ENCODE data around the gene ITIH1. TPM values are rescaled to one million over a fixed set of nuclear protein-coding genes. Genes with fewer than 3 reads are reported as not detected.

The ITIH1 gene
- total RNA-seq, 1 experiment from 2014 or later, result not detected

DNA sequence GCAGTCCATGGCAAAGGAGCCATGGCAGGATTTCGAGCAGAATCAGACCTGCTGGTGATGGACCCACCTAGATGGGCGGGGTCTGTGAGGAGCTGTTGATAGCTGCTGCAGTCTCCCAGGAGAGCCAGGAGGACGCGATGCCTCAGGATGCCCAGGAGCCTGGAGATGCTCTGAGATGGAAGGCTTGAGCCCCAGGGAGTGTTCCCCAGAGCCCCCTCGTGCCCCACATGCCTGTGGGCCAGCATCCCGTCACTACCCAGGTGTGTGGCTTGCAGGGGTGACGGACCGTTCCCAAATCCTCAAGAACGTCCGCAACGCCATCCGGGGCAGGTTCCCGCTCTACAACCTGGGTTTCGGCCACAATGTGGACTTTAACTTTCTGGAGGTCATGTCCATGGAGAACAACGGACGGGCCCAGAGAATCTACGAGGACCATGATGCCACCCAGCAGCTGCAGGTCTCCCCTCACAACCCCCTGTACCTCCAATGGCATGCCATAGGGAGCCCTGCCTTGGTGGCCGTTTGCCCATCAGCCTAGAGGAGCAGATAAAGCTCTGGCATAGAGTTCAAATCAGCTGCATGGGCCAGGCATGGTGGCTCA lies 6.7 kb downstream of the ITIH1 start:
- Histone ChIP-seq H3K4me2 (no peak overlapping the region), H4K20me1 (ENCODE audit: insufficient read depth) (no peaks in the 10 kb centered on the region), H3K79me2 (ENCODE audit: low read depth) (no peaks in the 10 kb centered on the region), H3K27ac (no peak overlapping the region), H3K9me2 (ENCODE audit: insufficient read depth) (no peaks in the 10 kb centered on the region), H3F3A (ENCODE audit: insufficient read depth, low read depth) (no peaks in the 10 kb centered on the region), H3K27me3 (ENCODE audit: insufficient read depth, low read depth) (peaks cover 49% of the 10 kb centered on the region), H3K36me3 (ENCODE audit: low read depth) (no peaks in the 10 kb centered on the region), H3K4me1 (replicated peaks; ENCODE audit: insufficient read depth) (no peaks in the 10 kb centered on the region), H3K4me3 (no peak overlapping the region), H3K9me3 (ENCODE audit: insufficient read depth, low read depth) (no peaks in the 10 kb centered on the region), H2AFZ (no peak overlapping the region)
- TF ChIP-seq, protein P1, sequence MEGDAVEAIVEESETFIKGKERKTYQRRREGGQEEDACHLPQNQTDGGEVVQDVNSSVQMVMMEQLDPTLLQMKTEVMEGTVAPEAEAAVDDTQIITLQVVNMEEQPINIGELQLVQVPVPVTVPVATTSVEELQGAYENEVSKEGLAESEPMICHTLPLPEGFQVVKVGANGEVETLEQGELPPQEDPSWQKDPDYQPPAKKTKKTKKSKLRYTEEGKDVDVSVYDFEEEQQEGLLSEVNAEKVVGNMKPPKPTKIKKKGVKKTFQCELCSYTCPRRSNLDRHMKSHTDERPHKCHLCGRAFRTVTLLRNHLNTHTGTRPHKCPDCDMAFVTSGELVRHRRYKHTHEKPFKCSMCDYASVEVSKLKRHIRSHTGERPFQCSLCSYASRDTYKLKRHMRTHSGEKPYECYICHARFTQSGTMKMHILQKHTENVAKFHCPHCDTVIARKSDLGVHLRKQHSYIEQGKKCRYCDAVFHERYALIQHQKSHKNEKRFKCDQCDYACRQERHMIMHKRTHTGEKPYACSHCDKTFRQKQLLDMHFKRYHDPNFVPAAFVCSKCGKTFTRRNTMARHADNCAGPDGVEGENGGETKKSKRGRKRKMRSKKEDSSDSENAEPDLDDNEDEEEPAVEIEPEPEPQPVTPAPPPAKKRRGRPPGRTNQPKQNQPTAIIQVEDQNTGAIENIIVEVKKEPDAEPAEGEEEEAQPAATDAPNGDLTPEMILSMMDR (conservative IDR thresholded peaks at IDR 0.05), result no peak
- TF ChIP-seq EZH2 (IDR thresholded peaks at IDR 0.05; ENCODE audit: low read depth), result no peak
- intact Hi-C loops (cut with micrococcal nuclease; ENCODE audit: unreplicated experiment), result no loop called here
- BruUV-seq (replicated peaks), result no TSS peak
- ChIA-PET POLR2A (ENCODE audit: unreplicated experiment) (no interaction called here), CTCF (no interaction called here)
- DNase-seq, result no peak

DNA sequence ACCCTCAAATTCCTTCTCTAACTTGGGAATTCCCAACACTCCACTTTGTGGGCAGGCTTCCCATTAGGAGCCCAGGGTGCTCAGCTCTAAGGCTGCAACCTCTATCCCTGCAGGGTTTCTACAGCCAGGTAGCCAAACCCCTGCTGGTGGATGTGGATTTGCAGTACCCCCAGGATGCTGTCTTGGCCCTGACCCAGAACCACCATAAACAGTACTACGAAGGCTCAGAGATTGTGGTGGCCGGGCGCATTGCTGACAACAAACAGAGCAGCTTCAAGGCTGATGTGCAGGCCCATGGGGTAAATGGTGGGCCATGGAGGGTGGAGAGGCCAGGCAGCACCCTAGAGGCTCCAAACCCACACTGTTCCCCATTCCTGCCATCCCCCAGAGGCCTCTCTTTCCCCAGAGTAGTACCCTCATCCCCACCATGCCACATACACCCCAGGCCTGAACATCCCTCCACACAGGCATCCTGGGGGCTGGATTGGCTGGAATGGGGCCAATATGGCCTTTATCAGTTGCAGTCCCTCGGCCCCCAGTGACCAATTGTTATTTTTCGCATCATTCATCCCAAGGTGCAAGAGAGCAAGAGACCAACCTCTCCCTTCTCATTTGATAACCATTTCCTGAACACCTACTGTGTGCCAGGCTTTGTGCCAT lies 7.7 kb downstream of the ITIH1 start:
- Histone ChIP-seq H3K27me3 (ENCODE audit: insufficient read depth, low read depth) (peaks cover 49% of the 10 kb centered on the region), H3K4me3 (no peak overlapping the region), H3K9me2 (ENCODE audit: insufficient read depth) (no peaks in the 10 kb centered on the region), H3F3A (ENCODE audit: insufficient read depth, low read depth) (no peaks in the 10 kb centered on the region), H3K27ac (no peak overlapping the region), H3K36me3 (ENCODE audit: low read depth) (no peaks in the 10 kb centered on the region), H3K4me2 (no peak overlapping the region), H3K9me3 (ENCODE audit: insufficient read depth, low read depth) (no peaks in the 10 kb centered on the region), H2AFZ (no peak overlapping the region), H3K79me2 (ENCODE audit: low read depth) (no peaks in the 10 kb centered on the region), H3K4me1 (replicated peaks; ENCODE audit: insufficient read depth) (no peaks in the 10 kb centered on the region), H4K20me1 (ENCODE audit: insufficient read depth) (no peaks in the 10 kb centered on the region)
- no TSS peak for BruUV-seq (replicated peaks)
- DNase-seq, result no peak
- no peak for TF ChIP-seq EZH2 (IDR thresholded peaks at IDR 0.05; ENCODE audit: low read depth)
- TF ChIP-seq, protein P1 (conservative IDR thresholded peaks at IDR 0.05), result no peak
- intact Hi-C loops (cut with micrococcal nuclease; ENCODE audit: unreplicated experiment), result no loop called here
- ChIA-PET POLR2A (ENCODE audit: unreplicated experiment) (no interaction called here), CTCF (no interaction called here)

DNA sequence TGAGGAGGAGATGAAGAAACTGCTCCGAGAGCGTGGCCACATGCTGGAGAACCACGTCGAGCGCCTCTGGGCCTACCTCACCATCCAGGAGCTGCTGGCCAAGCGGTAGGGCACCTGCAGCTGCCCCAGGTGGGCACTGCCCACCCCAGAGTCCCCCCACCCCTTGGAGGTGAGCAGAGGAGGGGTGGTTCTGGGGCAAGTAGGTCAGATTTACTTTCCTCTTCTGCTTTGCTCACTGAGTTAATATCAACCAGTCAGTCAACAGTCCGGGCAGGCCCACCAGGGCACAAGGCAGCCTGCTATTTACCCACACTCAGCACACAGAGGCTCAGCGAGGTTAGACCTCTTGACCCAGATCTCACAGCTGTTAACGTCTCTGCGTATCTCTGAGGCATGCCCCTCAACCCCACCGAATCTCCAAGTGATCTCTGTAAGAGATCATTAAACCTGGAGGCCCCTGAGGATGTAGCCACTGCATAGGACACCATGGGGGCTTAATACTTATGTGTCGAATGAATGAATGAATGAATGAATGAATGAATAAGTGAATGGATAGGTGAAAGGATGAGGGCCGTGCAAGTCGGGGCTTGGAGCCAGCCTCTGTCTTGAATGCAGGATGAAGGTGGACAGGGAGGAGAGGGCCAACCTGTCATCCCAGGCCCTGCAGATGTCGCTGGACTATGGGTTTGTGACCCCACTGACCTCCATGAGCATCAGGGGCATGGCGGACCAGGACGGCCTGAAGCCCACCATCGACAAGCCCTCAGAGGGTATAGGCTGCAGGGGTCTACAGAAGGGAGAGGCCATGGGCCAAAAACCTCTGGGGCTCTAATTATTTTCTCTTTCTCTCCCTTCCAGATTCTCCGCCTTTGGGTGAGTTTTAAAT lies 9.2 kb downstream of the ITIH1 start:
- Histone ChIP-seq H3F3A (ENCODE audit: insufficient read depth, low read depth) (no peaks in the 10 kb centered on the region), H3K36me3 (ENCODE audit: low read depth) (no peaks in the 10 kb centered on the region), H3K4me2 (no peak overlapping the region), H4K20me1 (ENCODE audit: insufficient read depth) (no peaks in the 10 kb centered on the region), H3K9me3 (ENCODE audit: insufficient read depth, low read depth) (no peaks in the 10 kb centered on the region), H3K27ac (no peak overlapping the region), H3K4me1 (replicated peaks; ENCODE audit: insufficient read depth) (no peaks in the 10 kb centered on the region), H3K27me3 (ENCODE audit: insufficient read depth, low read depth) (peaks cover 44% of the 10 kb centered on the region), H3K9me2 (ENCODE audit: insufficient read depth) (no peaks in the 10 kb centered on the region), H3K79me2 (ENCODE audit: low read depth) (no peaks in the 10 kb centered on the region), H3K4me3 (no peak overlapping the region), H2AFZ (no peak overlapping the region)
- TF ChIP-seq, protein P1 (conservative IDR thresholded peaks at IDR 0.05), result no peak
- DNase-seq, result no peak
- CTCF ChIA-PET, result no interaction called here
- BruUV-seq (replicated peaks), result no TSS peak
- POLR2A ChIA-PET (ENCODE audit: unreplicated experiment), result no interaction called here
- intact Hi-C loops (cut with micrococcal nuclease; ENCODE audit: unreplicated experiment), result no loop called here
